CD14-positive monocyte (primary cell): ENCODE data around the gene NDST1. TPM values are rescaled to one million over a fixed set of nuclear protein-coding genes. Genes with fewer than 3 reads are reported as not detected.

Experiments used
- DNase-seq, 3 donors: peaks; one replicate each; pipeline ENCODE4 v3.0.0-alpha.2; 2011 to 2022
- H2AFZ ChIP-seq: 2 replicates; pipeline ENCODE4 v1.6.0; 2012; ENCODE audit warnings: mild to moderate bottlenecking, low read depth, low read length, inconsistent platforms; ENCODE audit not compliant: insufficient read depth, poor library complexity, severe bottlenecking
- H3K27ac ChIP-seq, 2 donors: 1 replicate in 1 of 2; 2 replicates in 1 of 2; pipeline ENCODE4 v1.5.1; 2012 to 2013; ENCODE audit warnings: low read length in 2 of 2, control low read depth in 1 of 2, inconsistent platforms in 1 of 2, low read depth in 1 of 2, mild to moderate bottlenecking in 1 of 2
- H3K27me3 ChIP-seq, 2 donors: one replicate each; pipeline versions ENCODE4 v1.6.0 to v1.6.1; 2011 to 2013; ENCODE audit warnings: low read length in 2 of 2; ENCODE audit not compliant: control insufficient read depth in 2 of 2, insufficient read depth in 2 of 2
- H3K36me3 ChIP-seq, 2 donors: replicated peaks in 1 of 2; 1 replicate in 1 of 2; 2 replicates in 1 of 2; pipeline versions ENCODE4 v1.5.1 to v1.6.1; 2012 to 2013; ENCODE audit warnings: low read length in 2 of 2, control low read depth in 1 of 2, inconsistent platforms in 1 of 2, mild to moderate bottlenecking in 1 of 2; ENCODE audit not compliant: insufficient read depth in 2 of 2, control insufficient read depth in 1 of 2
- H3K4me1 ChIP-seq, 2 donors: 1 replicate in 1 of 2; 2 replicates in 1 of 2; pipeline versions ENCODE4 v1.5.1 to v1.6.1; 2012 to 2013; ENCODE audit warnings: low read length in 2 of 2, control low read depth in 1 of 2, inconsistent platforms in 1 of 2, mild to moderate bottlenecking in 1 of 2, moderate library complexity in 1 of 2; ENCODE audit not compliant: insufficient read depth in 2 of 2, control insufficient read depth in 1 of 2
- H3K4me2 ChIP-seq: replicated peaks from 2 replicates; pipeline ENCODE3; 2012; ENCODE audit warnings: low read length, moderate library complexity, mild to moderate bottlenecking; ENCODE audit not compliant: poor library complexity, severe bottlenecking; ENCODE audit errors: extremely low read depth
- H3K4me3 ChIP-seq, 3 experiments: fragments of 200-600 bp in 1 of 3; sonication (generic) in 1 of 3; replicated peaks in 1 of 3; 1 replicate in 2 of 3; 2 replicates in 1 of 3; pipeline ENCODE4 v1.5.1; 2011 to 2013; ENCODE audit warnings: low read length in 3 of 3, mild to moderate bottlenecking in 3 of 3, control low read depth in 2 of 3, low read depth in 2 of 3, inconsistent platforms in 1 of 3, moderate library complexity in 1 of 3
- H3K79me2 ChIP-seq: 2 replicates; pipeline ENCODE4 v1.6.0; 2012; ENCODE audit warnings: mild to moderate bottlenecking, control low read depth, inconsistent platforms, low read length, moderate library complexity; ENCODE audit not compliant: insufficient read depth
- H3K9ac ChIP-seq: 2 replicates; pipeline ENCODE4 v1.6.0; 2017; ENCODE audit warnings: low read length, mild to moderate bottlenecking; ENCODE audit not compliant: insufficient read depth, poor library complexity, severe bottlenecking
- H3K9me3 ChIP-seq, 2 donors: replicated peaks in 1 of 2; 1 replicate in 1 of 2; 2 replicates in 1 of 2; pipeline versions ENCODE4 v1.5.1 to v1.6.1; 2012 to 2013; ENCODE audit warnings: low read length in 2 of 2, control low read depth in 1 of 2; ENCODE audit not compliant: control insufficient read depth in 1 of 2, insufficient read depth in 1 of 2
- H4K20me1 ChIP-seq: 2 replicates; pipeline ENCODE4 v1.6.0; 2012; ENCODE audit warnings: mild to moderate bottlenecking, low read length, control low read depth, moderate library complexity; ENCODE audit not compliant: insufficient read depth
- H3K27ac Mint-ChIP-seq, 7 donors: one replicate each; pipeline ENCODE4 v1.8.0; 2020; ENCODE audit warnings: mild to moderate bottlenecking in 7 of 7, mixed read lengths in 7 of 7, moderate library complexity in 6 of 7, inconsistent platforms in 2 of 7
- H3K27me3 Mint-ChIP-seq, 3 donors: one replicate each; pipeline ENCODE4 v1.8.0; 2021 to 2022; ENCODE audit warnings: low read depth in 3 of 3, mild to moderate bottlenecking in 3 of 3, mixed read lengths in 3 of 3, moderate library complexity in 3 of 3, inconsistent platforms in 1 of 3
- H3K36me3 Mint-ChIP-seq, 2 donors: one replicate each; pipeline ENCODE4 v1.8.0; 2020; ENCODE audit warnings: mixed read lengths in 2 of 2, inconsistent platforms in 1 of 2, mild to moderate bottlenecking in 1 of 2
- H3K4me1 Mint-ChIP-seq: one replicate; pipeline ENCODE4 v1.8.0; 2020; ENCODE audit warnings: mild to moderate bottlenecking, mixed read lengths
- H3K4me3 Mint-ChIP-seq, 2 donors: one replicate each; pipeline ENCODE4 v1.8.0; 2020; ENCODE audit warnings: mild to moderate bottlenecking in 2 of 2, mixed read lengths in 2 of 2, moderate library complexity in 1 of 2
- H3K9me3 Mint-ChIP-seq, 7 donors: one replicate each; pipeline ENCODE4 v1.8.0; 2020 to 2022; ENCODE audit warnings: mixed read lengths in 7 of 7, mild to moderate bottlenecking in 6 of 7, moderate library complexity in 6 of 7, inconsistent platforms in 2 of 7
- CTCF ChIP-seq: fragments of 200-600 bp; IDR thresholded peaks from one replicate; pipeline ENCODE4 v1.8.0; 2022; ENCODE audit warnings: antibody characterized with exemption, mild to moderate bottlenecking
- WGBS: methylation state at CpG from one replicate; pipeline ENCODE4 v1.1.5; 2013; ENCODE audit warnings: missing lambda C conversion rate; ENCODE audit not compliant: insufficient coverage; 5-methylcytosine and 5-hydroxymethylcytosine counted together
- intact Hi-C, 2 donors: fragments of 100-400 bp; cut with micrococcal nuclease; formaldehyde crosslinking; loops; one replicate each; pipeline versions ENCODE4 v1.15.0 to v1.15.1; 2023
- polyA plus RNA-seq, 3 donors: library from polyadenylated mRNA; depleted of rRNA in 1 of 3; unstranded in 2 of 3; stranded (reverse) in 1 of 3; fragments of 300-500 nt in 2 of 3; fragments of >200 nt in 1 of 3; fragmentation: Illumina TruSeq in 2 of 3; gene quantifications; 1 replicate in 2 of 3; 2 replicates in 1 of 3; pipeline ENCODE4 v1.2.3, GENCODE V29; 2012 to 2021

The NDST1 gene
- polyA plus RNA-seq, 3 donors, result 7.0 to 18.9 (median 7.5) TPM

GRCh38 chr5:150525781-150526180 lies 17.9 kb downstream of the NDST1 start:
- Mint-ChIP-seq H3K4me3 (no peak overlapping the region), H3K36me3 (peaks cover 54 to 71% of the 10 kb centered on the region in 2 donors), H3K9me3 (no peaks in the 10 kb centered on the region), H3K27me3 (peaks cover 0 to 2% (median 0%) of the 10 kb centered on the region in 3 donors), H3K27ac (peak overlapping the region in 1 of 7 donors; percentile 29), H3K4me1 (peaks cover 7% of the 10 kb centered on the region)
- intact Hi-C loops, result loop anchor here in 1 of 2 donors (5.0 kb wide), 1 partner anchor 33 kb away; no protein-coding TSS in a partner anchor
- Histone ChIP-seq H3K27ac (peak overlapping the region in 1 of 2 donors; percentile 1), H3K4me2 (no peak overlapping the region), H3K27me3 (no peaks in the 10 kb centered on the region), H3K9me3 (no peaks in the 10 kb centered on the region), H3K4me3 (no peak overlapping the region), H3K4me1 (no peaks in the 10 kb centered on the region), H3K79me2 (peaks cover 43% of the 10 kb centered on the region), H2AFZ (no peak overlapping the region), H4K20me1 (peaks cover 98% of the 10 kb centered on the region), H3K36me3 (peaks cover 56 to 92% of the 10 kb centered on the region in 2 donors), H3K9ac (no peak overlapping the region)
- TF ChIP-seq CTCF, result no peak
- DNase-seq, result no peak

- Histone ChIP-seq H3K9ac (no peak overlapping the region), H3K9me3 (no peaks in the 10 kb centered on the region), H4K20me1 (peaks cover 98% of the 10 kb centered on the region), H3K79me2 (peaks cover 34% of the 10 kb centered on the region), H3K27ac (no peak overlapping the region), H3K36me3 (peaks cover 54 to 92% of the 10 kb centered on the region in 2 donors), H3K4me2 (no peak overlapping the region), H3K27me3 (no peaks in the 10 kb centered on the region), H3K4me1 (no peaks in the 10 kb centered on the region), H3K4me3 (no peak overlapping the region), H2AFZ (no peak overlapping the region)
- peaks cover 52 to 75% of the 10 kb centered on the region in 2 donors for H3K36me3 Mint-ChIP-seq
- peaks cover 7% of the 10 kb centered on the region for H3K4me1 Mint-ChIP-seq
- H3K4me3 Mint-ChIP-seq, result no peak overlapping the region
- intact Hi-C loops, result loop anchor here in 1 of 2 donors (5.0 kb wide), 1 partner anchor 35 kb away; no protein-coding TSS in a partner anchor
- H3K9me3 Mint-ChIP-seq, result no peaks in the 10 kb centered on the region
- DNase-seq, result no peak
- WGBS, result 96% methylated on average over 4 of the region's 8 CpGs
- H3K27me3 Mint-ChIP-seq, result peaks cover 0 to 2% (median 0%) of the 10 kb centered on the region in 3 donors
- H3K27ac Mint-ChIP-seq, result peak overlapping the region in 1 of 7 donors; percentile 78
- no peak for TF ChIP-seq CTCF
These were observed 19.1 kb downstream of the NDST1 start for GRCh38 chr5:150527038-150527437.
